ENCODE data around the gene PIR. TPM values are rescaled to one million over a fixed set of nuclear protein-coding genes. Genes with fewer than 3 reads are reported as not detected.

Gene PIR
- total RNA-seq, 1 donor from 2014 or later: 21.8 TPM

DNA sequence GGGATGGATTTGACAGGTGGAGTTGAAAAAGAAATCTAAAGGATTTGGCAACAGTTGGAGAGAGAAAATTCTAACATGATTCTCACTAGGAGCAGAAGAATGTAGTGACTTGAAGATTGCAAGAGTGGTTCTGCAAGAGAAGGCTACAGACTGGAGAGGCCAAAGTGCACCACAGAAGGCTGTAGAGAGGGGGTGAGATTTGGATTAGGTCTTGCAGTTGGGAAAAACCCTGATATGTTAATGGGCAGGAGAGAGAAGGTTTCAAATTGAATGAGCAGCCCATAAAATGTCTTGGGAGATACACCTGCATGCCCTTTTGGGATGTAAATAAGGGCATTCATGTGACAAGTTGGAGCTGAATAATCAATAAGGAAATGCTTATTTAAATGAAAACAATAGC lies 94.3 kb downstream of the PIR start:
- Mint-ChIP-seq H3K9me3 (ENCODE audit: unreplicated experiment) (no peaks in the 10 kb centered on the region), H3K27me3 (ENCODE audit: unreplicated experiment) (no peaks in the 10 kb centered on the region), H3K4me3 (ENCODE audit: unreplicated experiment) (no peak overlapping the region), H3K27ac (ENCODE audit: unreplicated experiment) (no peak overlapping the region), H3K4me1 (ENCODE audit: unreplicated experiment) (peaks cover 7% of the 10 kb centered on the region), H3K36me3 (ENCODE audit: unreplicated experiment) (peaks cover 6% of the 10 kb centered on the region)
- TF ChIP-seq, protein P1, sequence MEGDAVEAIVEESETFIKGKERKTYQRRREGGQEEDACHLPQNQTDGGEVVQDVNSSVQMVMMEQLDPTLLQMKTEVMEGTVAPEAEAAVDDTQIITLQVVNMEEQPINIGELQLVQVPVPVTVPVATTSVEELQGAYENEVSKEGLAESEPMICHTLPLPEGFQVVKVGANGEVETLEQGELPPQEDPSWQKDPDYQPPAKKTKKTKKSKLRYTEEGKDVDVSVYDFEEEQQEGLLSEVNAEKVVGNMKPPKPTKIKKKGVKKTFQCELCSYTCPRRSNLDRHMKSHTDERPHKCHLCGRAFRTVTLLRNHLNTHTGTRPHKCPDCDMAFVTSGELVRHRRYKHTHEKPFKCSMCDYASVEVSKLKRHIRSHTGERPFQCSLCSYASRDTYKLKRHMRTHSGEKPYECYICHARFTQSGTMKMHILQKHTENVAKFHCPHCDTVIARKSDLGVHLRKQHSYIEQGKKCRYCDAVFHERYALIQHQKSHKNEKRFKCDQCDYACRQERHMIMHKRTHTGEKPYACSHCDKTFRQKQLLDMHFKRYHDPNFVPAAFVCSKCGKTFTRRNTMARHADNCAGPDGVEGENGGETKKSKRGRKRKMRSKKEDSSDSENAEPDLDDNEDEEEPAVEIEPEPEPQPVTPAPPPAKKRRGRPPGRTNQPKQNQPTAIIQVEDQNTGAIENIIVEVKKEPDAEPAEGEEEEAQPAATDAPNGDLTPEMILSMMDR (IDR thresholded peaks at IDR 0.05): no peak
- no peak for DNase-seq (ENCODE audit: extremely low spot score, unreplicated experiment)

DNA sequence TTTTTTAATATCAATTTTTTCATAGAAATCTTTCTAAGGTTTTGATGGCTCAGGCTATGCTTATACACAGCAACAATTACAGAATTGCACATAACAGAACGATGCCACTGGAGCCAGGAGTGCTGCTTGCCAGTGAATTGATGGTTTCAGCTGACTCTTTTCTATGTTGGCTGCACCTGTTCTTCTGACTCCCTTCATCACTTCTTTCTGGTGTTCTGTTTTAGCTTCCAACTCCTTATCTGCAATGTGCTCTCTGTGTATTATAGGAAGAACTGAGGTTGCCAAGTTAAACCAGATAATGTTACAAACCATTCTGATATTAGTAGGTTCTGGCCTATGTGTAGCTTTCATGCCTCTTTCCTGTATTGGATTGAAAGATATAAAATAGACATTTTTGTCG lies 97.3 kb downstream of the PIR start:
- DNase-seq (ENCODE audit: extremely low spot score, unreplicated experiment): no peak
- no peak overlapping the region for H3K4me3 Mint-ChIP-seq (ENCODE audit: unreplicated experiment)
- H3K4me1 Mint-ChIP-seq (ENCODE audit: unreplicated experiment): no peaks in the 10 kb centered on the region
- no peaks in the 10 kb centered on the region for H3K27me3 Mint-ChIP-seq (ENCODE audit: unreplicated experiment)
- peaks cover 6% of the 10 kb centered on the region for H3K36me3 Mint-ChIP-seq (ENCODE audit: unreplicated experiment)
- TF ChIP-seq, protein P1 (IDR thresholded peaks at IDR 0.05): no peak
- H3K27ac Mint-ChIP-seq (ENCODE audit: unreplicated experiment): no peak overlapping the region
- no peaks in the 10 kb centered on the region for H3K9me3 Mint-ChIP-seq (ENCODE audit: unreplicated experiment)

DNA sequence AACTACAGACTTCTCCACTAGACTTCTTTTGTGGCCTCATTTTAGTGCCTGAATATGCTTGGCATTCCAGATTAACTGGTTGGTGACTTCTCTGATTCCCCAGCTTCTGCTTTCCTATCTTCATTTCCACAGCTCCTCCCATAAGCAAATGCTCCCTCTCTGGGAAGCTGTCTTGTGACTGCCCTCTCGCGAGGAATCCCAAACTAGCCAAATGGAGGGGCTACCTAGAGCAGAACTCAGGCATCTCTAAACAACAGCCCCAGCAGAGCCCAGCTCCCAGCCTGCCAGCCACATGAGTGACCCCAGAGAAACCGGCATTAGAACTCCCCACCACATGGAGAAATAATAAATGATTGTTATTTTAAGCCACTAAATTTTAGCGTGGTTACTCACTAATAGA lies 101.3 kb downstream of the PIR start:
- Mint-ChIP-seq H3K4me1 (ENCODE audit: unreplicated experiment) (no peaks in the 10 kb centered on the region), H3K27me3 (ENCODE audit: unreplicated experiment) (no peaks in the 10 kb centered on the region), H3K9me3 (ENCODE audit: unreplicated experiment) (no peaks in the 10 kb centered on the region), H3K27ac (ENCODE audit: unreplicated experiment) (no peak overlapping the region), H3K36me3 (ENCODE audit: unreplicated experiment) (peaks cover 8% of the 10 kb centered on the region), H3K4me3 (ENCODE audit: unreplicated experiment) (no peak overlapping the region)
- TF ChIP-seq, protein P1 (IDR thresholded peaks at IDR 0.05): no peak
- DNase-seq (ENCODE audit: extremely low spot score, unreplicated experiment): no peak

DNA sequence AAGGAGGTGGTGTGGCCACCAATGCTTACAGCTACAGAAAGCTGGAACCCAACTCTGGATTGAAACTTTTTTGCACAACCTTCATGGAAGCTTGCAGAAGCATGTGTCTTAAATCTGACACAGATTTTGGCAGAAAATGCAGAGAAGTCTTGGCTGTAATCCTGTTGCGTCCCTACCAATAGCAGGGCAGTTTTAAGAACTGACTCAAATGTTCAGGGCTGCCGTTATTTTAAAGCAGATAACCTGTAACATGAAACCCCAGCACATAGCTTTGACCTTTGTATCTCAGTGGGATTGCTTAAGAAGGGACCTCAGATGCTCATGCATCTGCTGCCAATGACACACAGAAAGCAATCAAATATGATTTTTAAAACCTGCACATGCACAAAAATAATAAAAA lies 108.8 kb downstream of the PIR start, which contains the start of gene VEGFD:
Gene VEGFD (minus strand): TSS at position 110 of the 400 bp plus-strand sequence. CDS start 467 bp downstream, outside the sequence.
- Mint-ChIP-seq H3K4me1 (ENCODE audit: unreplicated experiment) (no peaks in the 10 kb centered on the region), H3K36me3 (ENCODE audit: unreplicated experiment) (peaks cover 4% of the 10 kb centered on the region), H3K4me3 (ENCODE audit: unreplicated experiment) (no peak within 1 kb of the TSS), H3K9me3 (ENCODE audit: unreplicated experiment) (no peaks in the 10 kb centered on the region), H3K27me3 (ENCODE audit: unreplicated experiment) (no peaks in the 10 kb centered on the region), H3K27ac (ENCODE audit: unreplicated experiment) (no peak within 1 kb of the TSS)
- no peak for DNase-seq (ENCODE audit: extremely low spot score, unreplicated experiment)
- TF ChIP-seq, protein P1 (IDR thresholded peaks at IDR 0.05): no peak

DNA sequence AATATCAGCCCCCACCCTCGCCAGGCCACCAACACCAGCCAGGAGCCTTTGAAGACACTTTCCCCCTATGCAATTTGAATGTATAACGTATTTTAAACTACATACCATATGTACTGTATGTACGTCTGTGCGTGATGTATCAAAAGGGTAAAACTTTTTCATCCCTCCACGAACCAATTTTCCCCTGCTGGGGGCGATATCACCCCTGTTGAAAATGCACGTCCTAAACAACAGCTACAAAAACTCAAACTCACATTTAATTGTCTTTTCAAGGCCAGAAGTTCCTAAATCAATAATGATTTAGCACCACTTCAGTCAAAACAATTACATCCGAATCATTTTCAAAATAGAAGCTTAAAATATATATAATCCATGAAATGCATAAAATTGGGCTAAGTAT lies 110.3 kb downstream of the PIR start:
- H3K9me3 Mint-ChIP-seq (ENCODE audit: unreplicated experiment): no peaks in the 10 kb centered on the region
- TF ChIP-seq, protein P1 (IDR thresholded peaks at IDR 0.05): no peak
- H3K27ac Mint-ChIP-seq (ENCODE audit: unreplicated experiment): no peak overlapping the region
- no peaks in the 10 kb centered on the region for H3K27me3 Mint-ChIP-seq (ENCODE audit: unreplicated experiment)
- H3K4me3 Mint-ChIP-seq (ENCODE audit: unreplicated experiment): no peak overlapping the region
- DNase-seq (ENCODE audit: extremely low spot score, unreplicated experiment): no peak
- H3K36me3 Mint-ChIP-seq (ENCODE audit: unreplicated experiment): peaks cover 4% of the 10 kb centered on the region
- H3K4me1 Mint-ChIP-seq (ENCODE audit: unreplicated experiment): no peaks in the 10 kb centered on the region
